NCI-H2227 treated with DMSO at 0.1 percent for 48 hours (cell line): Measurements from ENCODE around the gene ENPP6.
"Not testable (repeated sequence)": the region's sequence is repeated elsewhere in the genome, so short reads cannot be mapped to it uniquely, and the experiment has no call there.

Source experiments
- DNase-seq: peaks from one replicate; lab custom pipeline; 2025; lab: John Stamatoyannopoulos, UW

The ENPP6 gene

GRCh38 chr4:184235526-184235925, 17.9 kb upstream of the ENPP6 start:
- DNase-seq, result no peak

GRCh38 chr4:184234155-184234554, 16.5 kb upstream of the ENPP6 start:
- no peak for DNase-seq

- DNase-seq, result no peak
Observed at GRCh38 chr4:184232975-184233374, 15.3 kb upstream of the ENPP6 start.

- DNase-seq, result no peak
Observed at GRCh38 chr4:184232202-184232601, 14.5 kb upstream of the ENPP6 start.

- no peak for DNase-seq
Observed at GRCh38 chr4:184231573-184231972, 13.9 kb upstream of the ENPP6 start.

GRCh38 chr4:184228056-184228705, 10.5 kb upstream of the ENPP6 start:
- no peak for DNase-seq

- DNase-seq, result no peak
Observed at GRCh38 chr4:184216515-184216914, 1.2 kb downstream of the ENPP6 start.

- no peak for DNase-seq
Observed at GRCh38 chr4:184215709-184216328, 1.9 kb downstream of the ENPP6 start.

GRCh38 chr4:184214931-184215330, 2.7 kb downstream of the ENPP6 start:
- no peak for DNase-seq

- not testable (repeated sequence) for DNase-seq
Observed at GRCh38 chr4:184207734-184208607, 9.7 kb downstream of the ENPP6 start.

- DNase-seq, result no peak
Observed at GRCh38 chr4:184205243-184205642, 12.4 kb downstream of the ENPP6 start.

GRCh38 chr4:184203300-184203699, 14.4 kb downstream of the ENPP6 start:
- DNase-seq, result no peak

- DNase-seq, result no peak
Observed at GRCh38 chr4:184201179-184201578, 16.5 kb downstream of the ENPP6 start.

- no peak for DNase-seq
Observed at GRCh38 chr4:184200296-184200695, 17.4 kb downstream of the ENPP6 start.

- no peak for DNase-seq
Observed at GRCh38 chr4:184199780-184200179, 17.9 kb downstream of the ENPP6 start.

- no peak for DNase-seq
Observed at GRCh38 chr4:184198190-184198589, 19.5 kb downstream of the ENPP6 start.

- DNase-seq, result no peak
Observed at GRCh38 chr4:184197536-184198082, 20.1 kb downstream of the ENPP6 start.

GRCh38 chr4:184196730-184197385, 20.8 kb downstream of the ENPP6 start:
- DNase-seq, result no peak

GRCh38 chr4:184193556-184194525, 23.8 kb downstream of the ENPP6 start:
- no peak for DNase-seq

- no peak for DNase-seq
Observed at GRCh38 chr4:184192933-184193332, 24.7 kb downstream of the ENPP6 start.

GRCh38 chr4:184191267-184191666, 26.4 kb downstream of the ENPP6 start:
- no peak for DNase-seq
